HepG2 (cell line): ENCODE measurements around the gene POLN. TPM values are rescaled to one million over a fixed set of nuclear protein-coding genes. Genes with fewer than 3 reads are reported as not detected.

ENCODE experiments used
- ATAC-seq: fragments of 200-7000 bp; cut with Tn5 transposase; 3 replicates; pipeline ENCODE4 v1.9.1; 2020; ENCODE audit warnings: mild to moderate bottlenecking, moderate library complexity
- BruUV-seq: library from RNA; stranded (reverse); fragments of 400-500 nt; replicated peaks from 2 replicates; lab custom pipeline; 2021; lab: Mats Ljungman, UMichigan
- CTCF ChIA-PET: fragments of 300-600 bp; formaldehyde crosslinking; extraction: SDS; loops from one replicate; lab custom pipeline; 2021; ENCODE audit warnings: low total read pairs, inconsistent platforms, low intra/inter-chr PET ratio; lab: Yijun Ruan, JAX
- POLR2A ChIA-PET: fragments of 350-600 bp; sonication (Branson Sonifier 250); formaldehyde crosslinking; loops from one replicate; lab custom pipeline; 2020; ENCODE audit warnings: antibody characterized with exemption, inconsistent platforms; lab: Yijun Ruan, JAX
- DNase-seq: peaks from one replicate; pipeline ENCODE4 v3.0.0-alpha.2; 2015; ENCODE audit warnings: low spot score
- FAIRE-seq: peaks from 3 replicates; lab custom pipeline; 2011; peaks lifted over from hg19 to GRCh38; lab: Jason Lieb, UNC
- H2AFZ ChIP-seq: one replicate; pipeline ENCODE4 v1.6.1; 2011; ENCODE audit warnings: low read length, inconsistent platforms
- H3K27ac ChIP-seq: fragments of 300-600 bp; 3 replicates; pipeline ENCODE4 v1.8.0; 2011; ENCODE audit warnings: mixed run types, mild to moderate bottlenecking, mixed read lengths, low read length, inconsistent platforms; ENCODE audit not compliant: insufficient read depth; ENCODE audit errors: extremely low read length
- H3K27me3 ChIP-seq, 2 experiments: fragments of 200-600 bp in 1 of 2; 2 replicates in 1 of 2; 3 replicates in 1 of 2; pipeline versions ENCODE4 v1.6.0 to v1.8.0; 2011; ENCODE audit warnings: low read length in 2 of 2, mild to moderate bottlenecking in 2 of 2, moderate library complexity in 2 of 2, inconsistent platforms in 1 of 2; ENCODE audit not compliant: insufficient read depth in 2 of 2, control insufficient read depth in 1 of 2
- H3K36me3 ChIP-seq, 2 experiments: fragments of 200-600 bp in 1 of 2; replicated peaks in 1 of 2; 2 replicates in 1 of 2; 3 replicates in 1 of 2; pipeline versions ENCODE4 v1.5.1 to v1.8.0; 2011; ENCODE audit warnings: low read length in 2 of 2, inconsistent platforms in 1 of 2; ENCODE audit not compliant: insufficient read depth in 2 of 2, control insufficient read depth in 1 of 2
- H3K4me1 ChIP-seq: 2 replicates; pipeline ENCODE4 v1.5.1; 2012; ENCODE audit warnings: low read length, inconsistent platforms; ENCODE audit not compliant: insufficient read depth
- H3K4me2 ChIP-seq: 2 replicates; pipeline ENCODE4 v1.6.0; 2011; ENCODE audit warnings: low read depth, low read length, inconsistent platforms
- H3K4me3 ChIP-seq, 3 experiments: fragments of 200-600 bp in 1 of 3; sonication (generic), shearing (Covaris generic) in 1 of 3; replicated peaks in 1 of 3; 2 replicates each; pipeline ENCODE4 v1.5.1; 2011 to 2016; ENCODE audit warnings: low read length in 3 of 3, inconsistent platforms in 2 of 3, low read depth in 2 of 3, mild to moderate bottlenecking in 2 of 3, control low read depth in 1 of 3, mixed read lengths in 1 of 3; ENCODE audit not compliant: insufficient read depth in 1 of 3
- H3K79me2 ChIP-seq: one replicate; pipeline ENCODE4 v1.6.1; 2011; ENCODE audit warnings: low read length, inconsistent platforms; ENCODE audit not compliant: insufficient read depth
- H3K9ac ChIP-seq: 2 replicates; pipeline ENCODE4 v1.6.0; 2011; ENCODE audit warnings: mild to moderate bottlenecking, low read depth, low read length, inconsistent platforms; ENCODE audit not compliant: insufficient read depth
- H3K9me3 ChIP-seq: 2 replicates; pipeline ENCODE4 v1.5.1; 2012; ENCODE audit warnings: mild to moderate bottlenecking, low read length
- H4K20me1 ChIP-seq: 2 replicates; pipeline ENCODE4 v1.6.0; 2011; ENCODE audit warnings: inconsistent platforms, mild to moderate bottlenecking, low read length, moderate library complexity; ENCODE audit not compliant: insufficient read depth
- ASH2L ChIP-seq: fragments of 300-600, 200-600 bp; sonication (generic); IDR thresholded peaks from 2 replicates; pipeline ENCODE4 v1.7.0; 2017; ENCODE audit warnings: low read depth, mild to moderate bottlenecking, moderate library complexity, mixed read lengths, low read length; ENCODE audit not compliant: insufficient read length
- ATF3 ChIP-seq: sonication (generic); formaldehyde crosslinking; IDR thresholded peaks from 2 replicates; pipeline ENCODE4 v1.4.0; 2020; ENCODE audit warnings: missing genetic modification reagents
- CBX5 ChIP-seq: sonication (generic); formaldehyde crosslinking; IDR thresholded peaks from 2 replicates; pipeline ENCODE4 v1.4.0; 2020; ENCODE audit warnings: missing genetic modification reagents, borderline replicate concordance
- ERF ChIP-seq: IDR thresholded peaks from 2 replicates; pipeline ENCODE4 v1.6.1; 2018; ENCODE audit warnings: missing biosample characterization, missing genetic modification reagents
- FOXA3 ChIP-seq: IDR thresholded peaks from 2 replicates; pipeline ENCODE4 v1.6.1; 2016; ENCODE audit warnings: missing genetic modification reagents, missing compliant biosample characterization
- FOXC1 ChIP-seq: sonication (generic); formaldehyde crosslinking; IDR thresholded peaks from 2 replicates; pipeline ENCODE4 v1.8.0; 2022; ENCODE audit warnings: mild to moderate bottlenecking, missing genetic modification reagents, borderline replicate concordance
- MATR3 ChIP-seq: sonication (generic); formaldehyde crosslinking; IDR thresholded peaks from 2 replicates; pipeline ENCODE4 v1.4.0; 2020; ENCODE audit warnings: missing genetic modification reagents
- MEIS2 ChIP-seq: sonication (generic); formaldehyde crosslinking; IDR thresholded peaks from 2 replicates; pipeline ENCODE4 v1.9.0; 2021; ENCODE audit warnings: mild to moderate bottlenecking, missing genetic modification reagents
- ZFY ChIP-seq: sonication (generic); formaldehyde crosslinking; IDR thresholded peaks from 2 replicates; pipeline ENCODE4 v1.4.0; 2020; ENCODE audit warnings: missing genetic modification reagents
- ZNF10 ChIP-seq: sonication (generic); formaldehyde crosslinking; IDR thresholded peaks from 2 replicates; pipeline ENCODE4 v1.4.0; 2020; ENCODE audit warnings: mild to moderate bottlenecking, low read depth, missing genetic modification reagents, borderline replicate concordance
- ZNF180 ChIP-seq: sonication (generic); formaldehyde crosslinking; IDR thresholded peaks from 2 replicates; pipeline ENCODE4 v1.4.0; 2020; ENCODE audit warnings: low read depth, missing genetic modification reagents, borderline replicate concordance
- ZNF253 ChIP-seq: sonication (generic); formaldehyde crosslinking; IDR thresholded peaks from 2 replicates; pipeline ENCODE4 v1.8.0; 2022; ENCODE audit warnings: mild to moderate bottlenecking, missing genetic modification reagents, borderline replicate concordance
- ZNF616 ChIP-seq: sonication (generic); formaldehyde crosslinking; IDR thresholded peaks from 2 replicates; pipeline ENCODE4 v1.5.0; 2020; ENCODE audit warnings: low read depth, mild to moderate bottlenecking, missing genetic modification reagents
- ZNF83 ChIP-seq: sonication (generic); formaldehyde crosslinking; IDR thresholded peaks from 2 replicates; pipeline ENCODE4 v1.4.0; 2020; ENCODE audit warnings: missing genetic modification reagents, mild to moderate bottlenecking, borderline replicate concordance
- WGBS: methylation state at CpG from one replicate; pipeline ENCODE4 v1.1.6; 2017; ENCODE audit warnings: low lambda C conversion rate; 5-methylcytosine and 5-hydroxymethylcytosine counted together
- in situ Hi-C: cut with HindIII; loops from 2 replicates; pipeline ENCODE4 v1.10.0; 2017; ENCODE audit warnings: low pct_unique_long_range_greater_than_20kb; ENCODE audit not compliant: extremely low pct_ligation_motif_present
- intact Hi-C: fragments of 100-400 bp; cut with micrococcal nuclease; formaldehyde crosslinking; loops from one replicate; pipeline ENCODE4 v1.10.0; 2022; ENCODE audit not compliant: unreplicated experiment
- polyA plus RNA-seq, 8 experiments: library from polyadenylated mRNA; depleted of rRNA in 3 of 8; stranded (reverse) in 7 of 8; unstranded in 1 of 8; fragments of >200 nt; fragmentation: Illumina TruSeq in 4 of 8; extraction: Trizol in 4 of 8; gene quantifications; 2 replicates each; pipeline versions ENCODE4 v1.2.1 to v1.2.3, GENCODE V29; 2011 to 2016; ENCODE audit warnings: low read depth in 4 of 8, missing spikeins in 1 of 8, mixed read lengths in 1 of 8; ENCODE audit not compliant: insufficient read depth in 1 of 8
- total RNA-seq, 5 experiments: library from RNA; depleted of rRNA; stranded (reverse); fragments of >200 nt; fragmentation: Illumina TruSeq; extraction: Trizol; gene quantifications; 2 replicates each; pipeline ENCODE4 v1.2.3, GENCODE V29; 2016; ENCODE audit warnings: low read depth in 1 of 5

The POLN gene
- total and polyA plus RNA-seq, 2 of the 13 experiments (the other 11 are each of a cell fraction or from before 2014, with no cell fraction given), result 0.93 to 1.5 TPM

- H3K9me3 ChIP-seq, result peaks cover 5% of the 10 kb centered on the region; the same call in 1 of the 2 replicates
- no peaks in the 10 kb centered on the region for H3K36me3 ChIP-seq
- ChIA-PET POLR2A (no interaction called here), CTCF (no interaction called here)
- peaks cover 33% of the 10 kb centered on the region for H3K4me1 ChIP-seq
- H2AFZ ChIP-seq, result no peak overlapping the region
- WGBS, result 44% methylated on average over 1 of the region's 4 CpGs
- H4K20me1 ChIP-seq, result no peaks in the 10 kb centered on the region
- no peak for ATAC-seq
- no peak for TF ChIP-seq FOXC1 (CRISPR knock-in tag)
- no peak for TF ChIP-seq ZNF180 (CRISPR knock-in tag)
- no peak for TF ChIP-seq ZNF616 (CRISPR knock-in tag)
- no peak for TF ChIP-seq ZNF83
- no peak for TF ChIP-seq CBX5 (CRISPR knock-in tag)
- no peak for TF ChIP-seq ERF (CRISPR knock-in tag)
- no peak for TF ChIP-seq ZNF253 (CRISPR knock-in tag)
- no peak for TF ChIP-seq ASH2L
- TF ChIP-seq MATR3 (CRISPR knock-in tag), result no peak
- TF ChIP-seq FOXA3 (CRISPR knock-in tag), result no peak
- TF ChIP-seq ZNF10 (CRISPR knock-in tag), result no peak
- no peak for TF ChIP-seq ATF3 (CRISPR knock-in tag)
- TF ChIP-seq MEIS2, result no peak
- TF ChIP-seq ZFY (CRISPR knock-in tag), result no peak
- H3K27ac ChIP-seq, result no peak overlapping the region
- intact Hi-C loops, result no loop called here
- no TSS peak for BruUV-seq
- FAIRE-seq, result no peak
- no peak overlapping the region for H3K4me3 ChIP-seq
- no peak for DNase-seq
- no peak overlapping the region for H3K9ac ChIP-seq
- no peaks in the 10 kb centered on the region for H3K79me2 ChIP-seq
- in situ Hi-C loops, result no loop called here
- H3K4me2 ChIP-seq, result no peak overlapping the region
- H3K27me3 ChIP-seq, result peaks cover 4 to 18% of the 10 kb centered on the region in 2 experiments; a peak in 2 of 5 replicates
Measured at GRCh38 chr4:2094545-2094944, 147.4 kb downstream of the POLN start.
